IgD-negative memory B cell (primary cell): ENCODE results near the gene ACTL10. TPM values are rescaled to one million over a fixed set of nuclear protein-coding genes. Genes with fewer than 3 reads are reported as not detected.
"Not testable (repeated sequence)": the region's sequence is repeated elsewhere in the genome, so short reads cannot be mapped to it uniquely, and the experiment has no call there.

Source experiments
- H3K27ac Mint-ChIP-seq, 3 donors: one replicate each; pipeline ENCODE4 v1.8.0; 2020 to 2022; ENCODE audit warnings: mild to moderate bottlenecking in 3 of 3, mixed read lengths in 3 of 3, moderate library complexity in 1 of 3
- H3K27me3 Mint-ChIP-seq: one replicate; pipeline ENCODE4 v1.8.0; 2021; ENCODE audit warnings: mixed read lengths
- H3K36me3 Mint-ChIP-seq: one replicate; pipeline ENCODE4 v1.8.0; 2020; ENCODE audit warnings: mild to moderate bottlenecking, mixed read lengths
- H3K4me1 Mint-ChIP-seq, 3 donors: one replicate each; pipeline ENCODE4 v1.8.0; 2020 to 2022; ENCODE audit warnings: mixed read lengths in 3 of 3, mild to moderate bottlenecking in 1 of 3
- H3K4me3 Mint-ChIP-seq, 4 donors: one replicate each; pipeline ENCODE4 v1.8.0; 2020 to 2022; ENCODE audit warnings: mild to moderate bottlenecking in 4 of 4, mixed read lengths in 4 of 4, moderate library complexity in 3 of 4
- H3K9me3 Mint-ChIP-seq, 3 donors: one replicate each; pipeline ENCODE4 v1.8.0; 2020 to 2021; ENCODE audit warnings: mixed read lengths in 3 of 3, mild to moderate bottlenecking in 1 of 3
- polyA plus RNA-seq: library from polyadenylated mRNA; unstranded; fragments of 300-500 nt; fragmentation: Illumina TruSeq; gene quantifications from one replicate; pipeline ENCODE4 v1.2.3, GENCODE V29; 2021

The ACTL10 gene
- polyA plus RNA-seq, 1 donor from 2014 or later = 12.0 TPM

DNA sequence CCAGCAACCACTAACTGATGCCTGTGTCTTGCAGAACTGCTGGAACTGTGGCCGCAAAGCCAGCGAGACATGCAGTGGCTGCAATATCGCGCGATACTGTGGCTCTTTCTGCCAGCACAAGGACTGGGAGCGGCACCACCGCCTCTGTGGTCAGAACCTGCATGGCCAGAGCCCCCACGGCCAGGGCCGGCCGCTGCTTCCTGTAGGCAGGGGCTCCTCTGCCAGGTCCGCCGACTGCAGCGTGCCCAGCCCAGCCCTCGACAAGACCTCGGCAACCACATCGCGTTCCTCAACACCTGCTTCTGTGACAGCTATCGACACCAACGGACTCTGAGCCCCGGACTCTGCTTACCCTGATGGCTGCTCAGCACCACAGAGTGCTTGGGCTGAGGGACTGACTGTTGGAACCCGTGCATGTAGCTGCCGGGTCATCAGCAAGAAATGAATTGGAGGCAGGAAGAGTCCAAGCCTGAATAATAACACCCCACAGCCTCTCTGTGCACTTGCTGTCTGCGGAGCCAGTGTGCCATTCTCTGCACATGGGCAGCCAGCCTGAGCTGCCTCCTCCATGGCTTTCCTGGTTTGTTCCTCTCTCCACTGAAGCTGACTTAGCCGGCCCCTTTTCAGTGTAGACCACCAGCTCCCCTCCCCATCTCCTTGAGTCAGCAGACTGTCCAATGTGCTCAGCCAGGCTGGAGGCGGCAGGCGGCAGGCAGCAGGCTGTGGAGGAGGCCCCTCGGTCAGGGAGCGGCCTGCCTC lies 22.3 kb upstream of the ACTL10 start:
- no peaks in the 10 kb centered on the region for H3K9me3 Mint-ChIP-seq
- H3K27ac Mint-ChIP-seq = no peak overlapping the region
- H3K4me3 Mint-ChIP-seq = no peak overlapping the region
- no peaks in the 10 kb centered on the region for H3K27me3 Mint-ChIP-seq
- H3K36me3 Mint-ChIP-seq = peaks cover 1% of the 10 kb centered on the region
- H3K4me1 Mint-ChIP-seq = peaks cover 9 to 13% (median 12%) of the 10 kb centered on the region in 3 donors

DNA sequence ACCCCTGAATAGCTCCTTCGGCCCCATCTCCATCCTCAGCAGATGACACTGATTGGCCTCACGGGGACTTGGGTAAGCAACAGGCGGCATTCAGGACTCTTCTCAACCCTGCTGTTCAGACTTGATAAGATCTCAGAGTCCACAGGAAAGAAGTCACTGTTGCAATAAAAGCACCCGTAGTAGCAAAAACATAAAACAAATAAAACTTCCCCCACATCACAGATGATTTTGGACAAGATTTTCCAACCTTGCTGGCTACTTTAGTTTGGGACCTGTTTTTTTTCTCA lies 21.7 kb upstream of the ACTL10 start:
- H3K9me3 Mint-ChIP-seq = no peaks in the 10 kb centered on the region
- H3K4me1 Mint-ChIP-seq = peaks cover 12 to 13% (median 13%) of the 10 kb centered on the region in 3 donors
- H3K36me3 Mint-ChIP-seq = no peaks in the 10 kb centered on the region
- H3K4me3 Mint-ChIP-seq = no peak overlapping the region
- no peaks in the 10 kb centered on the region for H3K27me3 Mint-ChIP-seq
- no peak overlapping the region for H3K27ac Mint-ChIP-seq

DNA sequence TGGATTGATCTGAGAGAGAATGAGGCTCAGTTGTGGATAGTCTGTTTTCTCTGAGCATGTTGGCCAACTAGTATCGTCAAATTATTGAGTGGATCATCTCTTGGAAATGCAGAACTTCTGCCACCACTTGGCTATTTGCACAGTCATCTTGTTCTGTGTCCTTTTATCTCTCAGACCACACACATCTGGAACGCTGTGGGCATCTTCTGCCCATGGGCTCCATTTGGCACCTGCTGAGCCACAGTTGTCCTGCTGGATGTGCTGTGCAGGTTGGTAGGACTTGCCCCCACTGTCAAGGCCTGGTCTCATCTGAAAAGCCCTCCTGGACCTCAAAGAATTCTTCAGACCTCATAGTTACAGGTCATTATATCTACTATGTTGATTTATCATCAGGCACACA lies 21.3 kb upstream of the ACTL10 start:
- no peaks in the 10 kb centered on the region for H3K27me3 Mint-ChIP-seq
- H3K27ac Mint-ChIP-seq = no peak overlapping the region
- H3K4me3 Mint-ChIP-seq = no peak overlapping the region
- no peaks in the 10 kb centered on the region for H3K36me3 Mint-ChIP-seq
- H3K9me3 Mint-ChIP-seq = no peaks in the 10 kb centered on the region
- H3K4me1 Mint-ChIP-seq = peaks cover 12 to 13% (median 13%) of the 10 kb centered on the region in 3 donors

DNA sequence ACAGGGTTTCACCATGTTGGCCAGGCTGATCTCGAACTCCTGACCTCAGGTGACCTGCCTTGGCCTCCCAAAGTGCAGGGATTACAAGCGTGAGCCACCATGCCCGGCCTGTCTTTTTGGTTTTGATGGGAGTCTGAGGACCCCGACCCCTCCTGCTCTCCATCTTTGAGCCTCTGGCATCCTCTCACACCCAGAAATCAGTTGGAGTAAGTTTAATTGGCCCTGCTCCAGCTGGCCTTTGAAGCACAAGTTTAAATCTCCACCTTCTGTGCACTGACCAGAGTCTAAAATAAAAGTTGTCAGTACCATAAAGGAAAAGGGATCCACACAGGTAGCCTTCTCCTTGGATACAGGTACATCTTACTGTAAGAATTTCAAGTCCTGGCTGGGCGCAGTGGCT lies 20.6 kb upstream of the ACTL10 start:
- H3K4me3 Mint-ChIP-seq = no peak overlapping the region
- no peak overlapping the region for H3K27ac Mint-ChIP-seq
- no peaks in the 10 kb centered on the region for H3K9me3 Mint-ChIP-seq
- H3K36me3 Mint-ChIP-seq = no peaks in the 10 kb centered on the region
- H3K4me1 Mint-ChIP-seq = peaks cover 12 to 13% (median 13%) of the 10 kb centered on the region in 3 donors
- no peaks in the 10 kb centered on the region for H3K27me3 Mint-ChIP-seq

DNA sequence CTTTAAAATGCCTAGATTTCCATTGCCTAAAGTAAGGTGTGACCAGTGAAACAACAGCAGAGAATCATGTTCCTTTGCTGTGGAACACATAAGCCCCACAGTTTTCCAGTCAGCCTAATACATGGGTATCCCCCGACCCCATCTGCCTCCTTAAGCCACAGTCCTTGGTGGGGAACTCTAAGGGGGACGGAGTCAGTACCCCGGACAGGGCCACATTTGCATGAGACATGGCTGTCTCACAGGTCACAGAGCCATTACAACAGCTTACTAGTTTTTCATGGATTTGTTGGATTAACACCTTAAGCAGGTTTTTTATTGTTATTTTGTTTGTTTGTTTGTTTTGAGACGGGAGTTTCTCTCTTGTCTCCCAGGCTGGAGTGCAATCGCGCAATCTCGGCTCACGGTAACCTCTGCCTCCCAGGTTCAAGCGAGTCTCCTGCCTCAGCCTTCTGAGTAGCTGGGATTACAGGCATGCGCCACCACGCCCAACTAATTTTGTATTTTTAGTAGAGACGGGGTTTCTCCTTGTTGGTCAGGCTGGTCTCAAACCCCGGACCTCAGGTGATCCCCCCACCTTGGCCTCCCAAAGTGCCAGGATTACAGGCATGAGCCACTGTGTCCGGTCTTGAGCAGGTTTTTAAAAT lies 19.7 kb upstream of the ACTL10 start:
- H3K4me1 Mint-ChIP-seq = peaks cover 13 to 15% (median 13%) of the 10 kb centered on the region in 3 donors
- not testable (repeated sequence) for H3K4me3 Mint-ChIP-seq, H3K27me3 Mint-ChIP-seq, H3K36me3 Mint-ChIP-seq, H3K9me3 Mint-ChIP-seq
- peak overlapping the region in 2 of 3 donors; percentile 4 to 26 for H3K27ac Mint-ChIP-seq

DNA sequence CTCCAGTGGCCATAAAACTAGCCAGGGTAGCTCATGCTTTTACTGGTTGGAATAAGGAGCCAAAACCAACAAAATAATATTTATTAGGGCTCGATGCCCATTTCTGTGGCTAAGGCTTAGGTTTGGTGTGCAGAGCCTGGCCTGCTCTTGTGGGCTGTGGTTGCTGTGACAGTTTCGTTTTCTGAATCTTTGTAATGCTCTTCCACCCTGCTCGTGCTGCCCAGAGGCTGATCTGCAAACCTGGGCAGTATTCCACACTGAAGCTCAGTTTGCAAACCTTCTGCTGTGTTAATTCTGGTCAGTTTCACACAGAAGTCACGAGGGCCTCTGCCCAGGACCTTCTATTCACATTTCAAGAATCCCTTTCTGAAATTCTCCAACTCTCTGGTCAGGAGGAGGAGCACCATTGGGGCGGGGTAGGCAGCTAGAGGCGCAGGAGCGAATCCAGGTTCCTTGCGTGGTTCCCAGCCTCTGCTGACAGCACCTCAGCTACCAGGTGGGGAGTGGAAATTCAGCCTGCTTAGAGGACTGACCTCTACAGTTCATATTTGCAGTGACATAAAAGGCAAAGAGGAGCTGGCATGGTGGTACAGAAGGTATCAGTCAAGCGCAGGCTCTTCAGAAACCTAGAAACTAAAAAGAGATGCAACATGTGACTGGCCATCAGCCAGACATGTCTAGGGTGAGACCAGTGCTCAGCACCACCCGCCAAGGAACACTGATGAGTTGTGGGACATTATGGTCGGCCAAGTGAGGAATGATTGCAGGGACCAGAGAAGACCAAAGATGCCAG lies 18.9 kb upstream of the ACTL10 start:
- Mint-ChIP-seq H3K36me3 (no peaks in the 10 kb centered on the region), H3K27ac (peak overlapping the region in 2 of 3 donors; percentile 4 to 26), H3K4me3 (peak overlapping the region in 2 of 4 donors; percentile 52 to 86), H3K9me3 (no peaks in the 10 kb centered on the region), H3K4me1 (peaks cover 13 to 19% (median 18%) of the 10 kb centered on the region in 3 donors), H3K27me3 (no peaks in the 10 kb centered on the region)

DNA sequence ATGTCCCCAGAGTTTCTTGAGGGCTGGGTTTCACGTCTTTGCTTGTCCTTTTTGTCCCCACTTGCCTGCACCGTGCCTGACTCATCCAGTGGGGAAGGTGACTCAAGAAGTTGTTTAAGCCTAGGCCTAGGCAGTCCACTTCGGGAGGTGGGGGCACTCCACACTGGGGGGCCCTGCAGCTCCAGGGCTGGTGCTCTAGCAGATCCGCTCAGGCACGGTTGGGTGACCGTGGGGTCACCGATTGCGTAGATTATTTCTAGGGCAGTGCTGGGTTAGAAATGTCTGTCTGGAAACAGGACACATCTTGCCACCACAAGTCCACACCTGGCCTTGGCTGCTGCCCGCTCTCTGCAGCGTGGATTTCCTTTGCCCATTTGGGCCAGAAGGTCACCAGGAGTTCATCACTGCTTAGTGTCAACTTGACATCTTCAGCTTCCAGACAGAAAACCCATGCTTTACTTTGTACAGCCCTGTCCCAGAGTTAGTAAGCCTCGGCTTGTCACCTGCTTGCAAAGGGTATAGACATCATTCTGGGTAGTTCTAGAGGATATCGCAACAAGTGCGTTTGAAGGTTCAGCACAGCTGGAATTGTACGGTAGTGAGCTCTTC lies 18.2 kb upstream of the ACTL10 start:
- Mint-ChIP-seq H3K36me3 (no peaks in the 10 kb centered on the region), H3K4me1 (peaks cover 13 to 24% (median 23%) of the 10 kb centered on the region in 3 donors), H3K27me3 (no peaks in the 10 kb centered on the region), H3K9me3 (no peaks in the 10 kb centered on the region), H3K27ac (no peak overlapping the region), H3K4me3 (no peak overlapping the region)

DNA sequence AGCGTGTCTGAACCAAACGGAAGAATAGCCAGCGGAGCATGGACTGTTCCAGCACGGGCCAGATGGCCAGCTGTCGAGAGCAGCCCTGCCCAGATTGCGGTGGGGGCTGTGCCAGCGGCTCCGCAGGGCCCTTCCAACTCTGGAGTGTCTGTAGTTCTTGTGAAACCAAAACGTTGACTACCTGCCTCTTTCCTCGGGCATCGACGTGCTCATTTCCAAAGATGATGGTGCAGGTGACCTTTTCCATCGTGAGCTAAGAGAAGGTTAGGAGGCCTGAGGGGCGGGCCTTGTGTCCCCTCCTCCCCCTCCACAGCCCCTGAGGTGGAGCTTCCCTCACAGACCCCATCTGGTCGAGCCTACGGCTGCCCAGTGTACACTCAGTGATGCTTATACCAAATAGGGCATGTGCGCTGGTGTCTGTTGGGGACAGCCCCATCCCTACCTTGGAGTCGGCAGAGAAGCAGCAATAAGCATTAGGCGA lies 17.5 kb upstream of the ACTL10 start:
- Mint-ChIP-seq H3K36me3 (no peaks in the 10 kb centered on the region), H3K4me3 (no peak overlapping the region), H3K4me1 (peaks cover 13 to 24% (median 23%) of the 10 kb centered on the region in 3 donors), H3K9me3 (no peaks in the 10 kb centered on the region), H3K27me3 (no peaks in the 10 kb centered on the region), H3K27ac (no peak overlapping the region)

DNA sequence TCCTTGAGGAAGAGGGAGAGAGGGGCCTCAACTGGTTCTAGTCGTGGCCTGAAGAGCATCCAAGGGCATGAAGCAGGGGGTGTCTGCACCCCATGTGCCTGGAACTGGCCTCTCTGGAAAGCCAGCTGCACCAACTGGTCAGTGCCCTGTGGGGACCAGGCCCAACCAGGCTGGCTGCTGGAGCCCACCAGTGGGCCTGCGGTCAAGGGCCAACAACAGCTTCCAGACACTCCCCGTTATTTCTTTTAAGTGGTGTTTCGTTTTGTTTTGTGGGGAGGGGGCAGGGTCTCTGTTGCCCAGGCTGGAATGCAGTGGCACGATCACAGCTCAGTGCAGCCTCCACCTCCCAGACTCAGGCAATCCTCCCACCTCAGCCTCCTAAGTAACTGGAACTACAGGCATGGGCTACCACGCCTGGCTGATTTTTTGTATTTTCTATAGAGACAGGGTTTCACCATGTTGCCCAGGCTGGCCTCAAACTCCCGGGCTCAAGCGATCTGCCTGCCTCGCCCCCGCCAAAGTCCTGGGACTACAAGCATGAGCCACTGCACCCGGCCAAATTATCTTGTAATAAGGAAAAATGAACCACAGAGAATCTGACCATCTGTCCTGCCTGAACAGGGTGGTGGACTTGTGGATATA lies 16.5 kb upstream of the ACTL10 start:
- Mint-ChIP-seq H3K36me3 (no peaks in the 10 kb centered on the region), H3K4me3 (no peak overlapping the region), H3K27ac (no peak overlapping the region), H3K9me3 (no peaks in the 10 kb centered on the region), H3K4me1 (peaks cover 13 to 24% (median 23%) of the 10 kb centered on the region in 3 donors), H3K27me3 (no peaks in the 10 kb centered on the region)

DNA sequence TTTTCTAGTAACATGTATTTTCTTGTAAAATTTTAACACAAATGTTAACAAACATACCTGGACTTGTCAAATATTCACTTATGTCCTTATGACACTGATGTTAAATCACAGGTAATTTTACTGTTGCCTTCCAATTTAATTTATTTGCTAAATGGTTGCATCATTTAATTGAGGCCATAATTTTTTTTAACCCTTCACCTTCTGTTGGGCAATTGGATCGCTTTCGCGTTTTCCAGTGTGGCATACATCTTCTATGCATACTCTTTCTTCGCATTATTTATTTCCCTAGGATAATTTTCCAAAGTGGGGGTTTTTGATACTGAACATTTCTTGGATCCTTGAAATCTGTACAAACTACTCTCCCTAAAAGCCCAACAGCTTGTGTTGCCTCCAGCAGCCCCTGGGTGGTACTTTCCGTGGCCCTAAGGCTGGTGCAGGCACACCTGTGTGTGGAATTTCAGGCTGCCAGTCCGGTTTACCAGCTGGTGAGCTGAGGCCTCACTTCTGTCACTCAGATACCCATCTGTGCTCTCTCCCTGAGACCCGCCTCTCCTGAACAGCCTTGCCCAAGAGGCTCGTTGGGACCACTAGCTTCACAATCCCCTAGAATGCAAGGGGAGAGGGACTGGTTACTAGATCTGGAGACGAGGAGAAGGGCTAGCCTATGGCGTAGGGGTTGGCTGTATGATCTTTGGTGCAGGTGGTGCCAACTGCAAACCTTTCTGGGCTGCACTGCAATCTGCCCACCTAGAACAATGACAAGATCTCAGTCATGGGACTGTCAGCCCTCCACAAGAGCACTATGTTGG lies 15.8 kb upstream of the ACTL10 start:
- no peaks in the 10 kb centered on the region for H3K9me3 Mint-ChIP-seq
- H3K4me1 Mint-ChIP-seq = peaks cover 13 to 24% (median 23%) of the 10 kb centered on the region in 3 donors
- no peaks in the 10 kb centered on the region for H3K27me3 Mint-ChIP-seq
- H3K36me3 Mint-ChIP-seq = no peaks in the 10 kb centered on the region
- H3K4me3 Mint-ChIP-seq = peak overlapping the region in 1 of 4 donors; percentile 22
- H3K27ac Mint-ChIP-seq = peak overlapping the region in 1 of 3 donors; percentile 25

DNA sequence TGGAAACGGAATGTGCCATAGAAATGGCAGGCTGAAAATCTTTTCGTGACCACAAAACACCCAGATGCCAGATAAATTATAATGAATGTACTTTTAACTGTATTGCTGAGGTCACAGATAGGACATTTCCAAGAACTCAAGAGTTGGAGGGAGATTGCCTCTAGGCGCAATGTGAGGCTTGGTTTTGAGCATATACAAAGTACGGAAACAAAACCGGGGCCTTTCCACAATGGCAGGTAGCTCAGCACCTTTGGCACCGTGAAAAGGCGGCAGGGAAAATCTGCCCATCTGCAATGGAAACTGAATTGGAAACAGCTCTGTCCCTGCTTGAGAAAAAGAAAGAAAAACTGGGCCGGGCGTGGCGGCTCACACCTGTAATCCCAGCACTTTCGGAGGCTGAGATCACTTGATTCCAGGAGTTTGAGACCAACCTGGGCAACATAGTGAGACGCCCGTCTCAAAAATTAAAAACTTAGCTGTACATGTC lies 15.1 kb upstream of the ACTL10 start:
- peak overlapping the region in 1 of 3 donors; percentile 25 for H3K27ac Mint-ChIP-seq
- no peaks in the 10 kb centered on the region for H3K36me3 Mint-ChIP-seq
- H3K27me3 Mint-ChIP-seq = no peaks in the 10 kb centered on the region
- H3K4me3 Mint-ChIP-seq = peak overlapping the region in 1 of 4 donors; percentile 22
- no peaks in the 10 kb centered on the region for H3K9me3 Mint-ChIP-seq
- peaks cover 13 to 24% (median 23%) of the 10 kb centered on the region in 3 donors for H3K4me1 Mint-ChIP-seq

DNA sequence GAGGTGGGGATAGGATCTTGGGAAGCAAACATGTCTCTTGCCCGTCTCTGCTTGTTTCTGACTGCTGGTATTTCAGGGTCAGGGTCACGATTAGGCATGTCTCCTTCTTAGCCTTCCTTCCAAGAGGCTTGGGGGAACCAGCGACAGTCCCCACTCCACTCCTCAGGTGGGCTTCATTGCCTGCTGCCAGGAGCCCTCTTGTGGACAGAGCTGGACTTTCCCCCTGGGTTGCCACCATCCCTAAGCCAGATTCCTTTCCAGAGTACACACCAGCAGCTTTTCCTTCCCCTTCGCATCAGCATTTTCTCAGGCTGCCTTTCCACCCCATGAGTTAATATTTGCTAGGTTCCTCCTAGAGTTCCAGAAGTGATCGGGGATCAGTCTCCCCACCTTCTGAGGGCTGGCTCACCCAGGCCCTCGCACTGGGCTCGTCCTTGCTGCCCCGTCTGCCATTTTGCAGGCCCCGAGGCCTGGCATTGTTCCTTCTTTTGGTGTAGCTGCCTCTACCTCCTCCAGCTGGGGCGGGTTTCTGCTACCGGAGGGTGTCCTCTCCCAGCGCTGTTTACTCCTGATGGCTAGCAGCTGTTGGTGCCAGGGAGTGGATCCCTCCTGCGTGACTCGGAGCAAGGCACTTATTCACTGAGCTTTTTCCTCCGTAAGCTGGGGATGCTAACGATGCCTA lies 13.4 kb upstream of the ACTL10 start:
- Mint-ChIP-seq H3K4me1 (peaks cover 6 to 15% (median 13%) of the 10 kb centered on the region in 3 donors), H3K4me3 (peak overlapping the region in 2 of 4 donors; percentile 75 to 77), H3K36me3 (no peaks in the 10 kb centered on the region), H3K9me3 (no peaks in the 10 kb centered on the region), H3K27ac (peak overlapping the region in 1 of 3 donors; percentile 75), H3K27me3 (no peaks in the 10 kb centered on the region)

DNA sequence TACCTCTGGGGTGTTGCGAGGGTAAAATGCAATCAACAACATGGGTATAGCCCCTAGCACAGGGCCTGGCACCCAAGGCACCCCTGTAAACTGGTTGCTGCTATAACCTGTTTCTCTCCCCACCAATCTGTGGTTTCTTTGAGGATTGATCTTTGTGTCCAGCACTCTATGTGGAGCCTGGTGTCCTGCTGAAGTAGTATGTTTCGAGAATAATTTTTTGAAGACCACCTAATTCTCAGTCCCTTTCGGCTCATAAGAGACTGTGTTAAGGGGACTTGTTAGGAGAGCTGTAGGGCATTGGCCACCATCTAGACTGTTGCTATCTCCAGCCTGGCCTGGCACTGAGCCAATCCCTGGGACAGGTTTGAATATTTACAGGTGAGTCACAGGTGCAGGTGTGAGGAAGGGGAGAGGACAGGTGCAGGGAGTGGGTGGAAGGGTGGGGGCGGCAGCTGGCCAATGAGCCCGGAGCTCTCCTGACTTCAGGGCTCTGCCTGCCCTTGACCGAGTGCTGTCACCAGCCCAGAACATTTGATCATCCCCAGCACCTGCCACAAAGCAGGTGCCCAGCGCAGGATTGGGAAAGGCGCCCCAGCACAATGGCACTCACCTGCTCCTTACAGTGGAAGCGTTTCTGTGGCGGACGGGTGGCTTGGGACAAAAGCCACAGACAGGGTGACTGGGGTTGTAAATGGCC lies 12.7 kb upstream of the ACTL10 start:
- Mint-ChIP-seq H3K36me3 (no peaks in the 10 kb centered on the region), H3K4me1 (peaks cover 6 to 12% (median 10%) of the 10 kb centered on the region in 3 donors), H3K27ac (no peak overlapping the region), H3K4me3 (peak overlapping the region in 1 of 4 donors; percentile 27), H3K9me3 (no peaks in the 10 kb centered on the region), H3K27me3 (no peaks in the 10 kb centered on the region)
